Peyer's patch (tissue), 4 donors: Measurements from ENCODE around the gene NCOA7. TPM values are rescaled to one million over a fixed set of nuclear protein-coding genes. Genes with fewer than 3 reads are reported as not detected.

Experiments used
- DNase-seq, 3 donors: peaks; one replicate each; pipeline ENCODE4 v3.0.0-alpha.2; 2017 to 2019
- H3K27ac ChIP-seq, 4 donors: fragments of 200-600 bp; sonication (generic); one replicate each; pipeline ENCODE4 v1.5.1; 2016 to 2019
- H3K27me3 ChIP-seq, 2 donors: fragments of 200-600 bp; sonication (generic); one replicate each; pipeline ENCODE4 v1.5.1; 2019
- H3K36me3 ChIP-seq, 3 donors: fragments of 200-600 bp; sonication (generic); one replicate each; pipeline ENCODE4 v1.5.1; 2016 to 2019
- H3K4me1 ChIP-seq, 4 donors: fragments of 200-600 bp; sonication (generic); one replicate each; pipeline ENCODE4 v1.5.1; 2016 to 2019
- H3K4me3 ChIP-seq, 4 donors: fragments of 200-600 bp; sonication (generic); 1 replicate in 3 of 4; 2 replicates in 1 of 4; pipeline ENCODE4 v1.5.1; 2016 to 2019; ENCODE audit warnings: mild to moderate bottlenecking in 1 of 4
- H3K9me3 ChIP-seq, 4 donors: fragments of 200-600 bp; sonication (generic); one replicate each; pipeline ENCODE4 v1.5.1; 2016 to 2019; ENCODE audit warnings: mild to moderate bottlenecking in 1 of 4
- POLR2A ChIP-seq, 2 donors: fragments of 450-650 bp; IDR thresholded peaks; one replicate each; pipeline ENCODE4 v1.5.1; 2017; ENCODE audit warnings: antibody characterized with exemption in 2 of 2, mild to moderate bottlenecking in 2 of 2, moderate library complexity in 2 of 2
- total RNA-seq, 4 donors: library from RNA; depleted of rRNA; stranded (reverse); fragments of >200 nt; gene quantifications; one replicate each; pipeline ENCODE4 v1.1.0, GENCODE V29; 2016
- TF ChIP-seq, protein P1 (sequence below), 6 experiments: fragments of 450-650 bp in 4 of 6; fragments of 200-600 bp in 2 of 6; sonication (generic) in 1 of 6; IDR thresholded peaks; one replicate each; pipeline ENCODE4 v1.5.1; 2017 to 2019; ENCODE audit warnings: antibody characterized with exemption in 6 of 6, mild to moderate bottlenecking in 3 of 6, moderate library complexity in 1 of 6

Gene NCOA7
- total RNA-seq, 4 donors from 2014 or later = 15.4 to 80.9 (median 27.7) TPM

- Histone ChIP-seq H3K36me3 (no peaks in the 10 kb centered on the region), H3K4me3 (peak overlapping the region; percentile 59 to 73 (median 65)), H3K27ac (peak overlapping the region; percentile 45 to 79 (median 66)), H3K4me1 (peaks cover 0 to 24% (median 10%) of the 10 kb centered on the region in 4 donors), H3K9me3 (peaks cover 0 to 8% (median 0%) of the 10 kb centered on the region in 4 donors), H3K27me3 (peaks cover 0 to 13% of the 10 kb centered on the region in 2 donors)
- TF ChIP-seq, protein P1, sequence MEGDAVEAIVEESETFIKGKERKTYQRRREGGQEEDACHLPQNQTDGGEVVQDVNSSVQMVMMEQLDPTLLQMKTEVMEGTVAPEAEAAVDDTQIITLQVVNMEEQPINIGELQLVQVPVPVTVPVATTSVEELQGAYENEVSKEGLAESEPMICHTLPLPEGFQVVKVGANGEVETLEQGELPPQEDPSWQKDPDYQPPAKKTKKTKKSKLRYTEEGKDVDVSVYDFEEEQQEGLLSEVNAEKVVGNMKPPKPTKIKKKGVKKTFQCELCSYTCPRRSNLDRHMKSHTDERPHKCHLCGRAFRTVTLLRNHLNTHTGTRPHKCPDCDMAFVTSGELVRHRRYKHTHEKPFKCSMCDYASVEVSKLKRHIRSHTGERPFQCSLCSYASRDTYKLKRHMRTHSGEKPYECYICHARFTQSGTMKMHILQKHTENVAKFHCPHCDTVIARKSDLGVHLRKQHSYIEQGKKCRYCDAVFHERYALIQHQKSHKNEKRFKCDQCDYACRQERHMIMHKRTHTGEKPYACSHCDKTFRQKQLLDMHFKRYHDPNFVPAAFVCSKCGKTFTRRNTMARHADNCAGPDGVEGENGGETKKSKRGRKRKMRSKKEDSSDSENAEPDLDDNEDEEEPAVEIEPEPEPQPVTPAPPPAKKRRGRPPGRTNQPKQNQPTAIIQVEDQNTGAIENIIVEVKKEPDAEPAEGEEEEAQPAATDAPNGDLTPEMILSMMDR (IDR thresholded peaks at IDR 0.05) = no peak
- TF ChIP-seq POLR2A (IDR thresholded peaks at IDR 0.05) = no peak
- DNase-seq = peak in 1 of 3 donors; percentile 20
Observed at GRCh38 chr6:125748406-125749172, 42.2 kb upstream of the NCOA7 start.

- peak within 1 kb of the TSS; percentile 45 to 79 (median 66) for H3K27ac ChIP-seq
- peaks cover 0 to 13% of the 10 kb centered on the region in 2 donors for H3K27me3 ChIP-seq
- DNase-seq = peak; percentile 82 to 95 (median 94)
- no peaks in the 10 kb centered on the region for H3K36me3 ChIP-seq
- H3K4me1 ChIP-seq = peaks cover 0 to 24% (median 10%) of the 10 kb centered on the region in 4 donors
- TF ChIP-seq, protein P1 (IDR thresholded peaks at IDR 0.05) = peak in 3 of 6 experiments; percentile 16 to 51 (median 46)
- TF ChIP-seq POLR2A (IDR thresholded peaks at IDR 0.05) = peak in 1 of 2 donors; percentile 4
- peaks cover 0 to 8% (median 0%) of the 10 kb centered on the region in 4 donors for H3K9me3 ChIP-seq
- peak within 1 kb of the TSS; percentile 59 to 73 (median 65) for H3K4me3 ChIP-seq
Observed at GRCh38 chr6:125749173-125749864, 41.4 kb upstream of the NCOA7 start, which contains the start of gene HEY2. HEY2 (plus strand) TSS chr6:125749632; CDS start chr6:125749777, 145 bp downstream.

DNA sequence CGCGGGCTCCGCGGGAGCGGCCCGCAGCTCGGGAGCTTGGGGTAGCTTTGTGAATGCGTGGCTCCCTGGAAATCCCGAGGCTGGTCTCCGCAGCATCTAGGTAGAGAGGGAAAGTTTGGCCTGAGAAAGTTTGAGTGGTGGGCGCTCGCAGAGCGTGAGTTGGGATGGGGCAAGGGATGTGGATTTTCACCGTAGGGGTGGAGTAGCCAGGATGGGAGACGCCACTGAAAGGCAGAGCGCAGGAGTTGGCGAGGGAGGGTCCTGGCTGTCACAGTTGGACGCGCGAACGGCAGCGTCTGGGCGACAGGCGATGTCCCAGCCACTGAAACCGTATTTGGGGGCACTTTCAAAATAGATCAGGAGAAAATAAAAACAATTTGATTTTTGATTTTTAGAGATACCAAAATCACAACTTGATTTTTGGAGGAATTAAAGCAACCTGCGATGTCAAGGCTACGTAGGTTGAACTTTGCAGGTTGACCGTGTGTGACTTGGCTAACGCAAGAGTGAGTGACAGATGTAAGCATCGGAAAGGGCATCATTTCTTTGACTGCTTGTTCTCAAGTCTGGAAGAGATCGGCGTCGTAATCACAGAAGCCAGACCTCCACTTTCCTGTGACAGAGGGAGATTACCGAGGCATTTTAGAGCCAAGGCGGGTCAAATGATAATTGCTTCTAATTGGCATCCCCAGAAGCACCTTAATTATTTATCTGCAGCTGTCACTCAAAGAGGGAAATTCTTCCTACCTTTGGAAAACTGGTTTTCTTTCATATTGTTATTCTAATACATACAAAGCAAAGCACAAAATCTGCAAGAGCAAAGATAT lies 40.7 kb upstream of the NCOA7 start:
- no peak for DNase-seq
- H3K36me3 ChIP-seq = no peaks in the 10 kb centered on the region
- peaks cover 0 to 24% (median 10%) of the 10 kb centered on the region in 4 donors for H3K4me1 ChIP-seq
- peak overlapping the region; percentile 29 to 79 (median 66) for H3K27ac ChIP-seq
- TF ChIP-seq, protein P1 (IDR thresholded peaks at IDR 0.05) = no peak
- no peak for TF ChIP-seq POLR2A (IDR thresholded peaks at IDR 0.05)
- H3K4me3 ChIP-seq = peak overlapping the region; percentile 59 to 73 (median 65)
- H3K9me3 ChIP-seq = peaks cover 0 to 8% (median 0%) of the 10 kb centered on the region in 4 donors
- peaks cover 0 to 13% of the 10 kb centered on the region in 2 donors for H3K27me3 ChIP-seq

DNA sequence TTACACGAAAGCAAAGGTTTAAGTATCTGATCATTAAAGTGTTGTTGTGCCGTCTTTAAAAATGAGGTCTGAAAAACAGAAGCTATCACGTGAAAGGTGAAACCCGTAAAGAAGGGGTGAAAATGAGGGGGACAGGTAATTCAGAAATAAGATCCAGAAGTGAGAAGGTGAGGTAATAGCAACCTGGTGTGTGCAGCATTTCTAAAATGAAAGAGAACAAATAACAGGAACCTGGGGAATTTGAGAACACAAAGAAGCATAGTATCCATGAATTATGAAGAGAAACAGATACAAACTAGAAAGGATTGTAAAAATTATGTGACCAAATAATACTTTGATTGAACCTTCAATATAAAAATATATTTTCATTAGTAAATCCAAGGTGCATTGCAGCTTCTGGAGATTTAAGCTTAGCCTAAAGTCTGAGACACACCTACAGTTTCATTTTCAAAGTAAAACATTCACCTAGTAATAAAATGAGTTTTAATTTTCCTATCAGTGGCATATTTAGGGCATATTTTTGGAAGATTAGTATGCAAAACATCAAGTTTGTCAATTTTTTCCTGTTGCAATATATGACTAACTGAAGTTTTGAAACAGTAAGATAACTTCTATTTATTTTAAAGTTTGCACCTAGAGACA lies 39.9 kb upstream of the NCOA7 start:
- peaks cover 0 to 13% of the 10 kb centered on the region in 2 donors for H3K27me3 ChIP-seq
- TF ChIP-seq, protein P1 (IDR thresholded peaks at IDR 0.05) = no peak
- no peak for TF ChIP-seq POLR2A (IDR thresholded peaks at IDR 0.05)
- H3K9me3 ChIP-seq = peaks cover 0 to 8% (median 0%) of the 10 kb centered on the region in 4 donors
- DNase-seq = no peak
- no peak overlapping the region for H3K27ac ChIP-seq
- peak overlapping the region in 2 of 4 donors; percentile 63 to 67 for H3K4me3 ChIP-seq
- H3K36me3 ChIP-seq = no peaks in the 10 kb centered on the region
- peaks cover 0 to 24% (median 10%) of the 10 kb centered on the region in 4 donors for H3K4me1 ChIP-seq
